HCT116 (cell line): ENCODE measurements around the gene C10orf62. TPM values are rescaled to one million over a fixed set of nuclear protein-coding genes. Genes with fewer than 3 reads are reported as not detected.

Source experiments
- ATAC-seq: fragments of 200-7000 bp; cut with Tn5 transposase; 2 replicates; pipeline ENCODE4 v1.9.1; 2020; ENCODE audit warnings: mild to moderate bottlenecking, moderate library complexity
- BruUV-seq: library from RNA; stranded (reverse); fragments of 400-500 nt; replicated peaks from 2 replicates; lab custom pipeline; 2021; lab: Mats Ljungman, UMichigan
- CTCF ChIA-PET: fragments of 300-600 bp; sonication (Branson Sonifier 250); formaldehyde crosslinking; loops from one replicate; lab custom pipeline; 2021; ENCODE audit warnings: antibody characterized with exemption; lab: Charles Lee
- POLR2A ChIA-PET: fragments of 300-600, 350-600 bp; sonication (Branson Sonifier 250); formaldehyde crosslinking; loops from one replicate; lab custom pipeline; 2021; ENCODE audit warnings: antibody characterized with exemption; lab: Charles Lee
- RAD21 ChIA-PET, 2 experiments: fragments of 300-600 bp; sonication (Branson Sonifier 250); formaldehyde crosslinking; loops; one replicate each; lab custom pipeline; 2023; ENCODE audit warnings: low total read pairs in 2 of 2; ENCODE audit not compliant: uncharacterized antibody in 2 of 2, unreplicated experiment in 2 of 2, low non-redundant PET in 1 of 2; lab: Charles Lee
- DNase-seq: peaks from one replicate; pipeline ENCODE4 v3.0.0-alpha.2; 2010; ENCODE audit warnings: low read depth, low spot score
- H2AFZ ChIP-seq: fragments of 200-600 bp; shearing (Covaris generic), sonication (generic); 2 replicates; pipeline ENCODE4 v1.6.1; 2017; ENCODE audit warnings: low read depth, mixed run types, mixed read lengths, antibody characterized with exemption, low read length; ENCODE audit not compliant: poor library complexity, severe bottlenecking
- H3K27ac ChIP-seq: 2 replicates; pipeline ENCODE4 v1.5.1; 2012; ENCODE audit warnings: low read depth, low read length
- H3K27me3 ChIP-seq: fragments of 200-600 bp; sonication (generic); 2 replicates; pipeline ENCODE4 v1.6.1; 2016; ENCODE audit warnings: mixed run types, low read length, mixed read lengths; ENCODE audit not compliant: insufficient read depth
- H3K36me3 ChIP-seq, 2 experiments: fragments of 200-500 bp in 1 of 2; fragments of 200-600 bp in 1 of 2; sonication (Bioruptor generic) in 1 of 2; sonication (generic) in 1 of 2; 2 replicates each; pipeline versions ENCODE4 v1.5.1 to v1.6.1; 2014 to 2016; ENCODE audit warnings: low read length in 2 of 2, inconsistent platforms in 1 of 2, mixed read lengths in 1 of 2, mixed run types in 1 of 2; ENCODE audit not compliant: insufficient read depth in 2 of 2, control insufficient read depth in 1 of 2
- H3K4me1 ChIP-seq, 2 experiments: fragments of 200-600 bp in 1 of 2; sonication (generic) in 1 of 2; 2 replicates each; pipeline versions ENCODE4 v1.5.1 to v1.6.1; 2012 to 2017; ENCODE audit warnings: low read length in 2 of 2, inconsistent platforms in 1 of 2, mild to moderate bottlenecking in 1 of 2, mixed read lengths in 1 of 2, mixed run types in 1 of 2, moderate library complexity in 1 of 2; ENCODE audit not compliant: insufficient read depth in 2 of 2, control insufficient read depth in 1 of 2
- H3K4me2 ChIP-seq: fragments of 200-600 bp; sonication (generic); 2 replicates; pipeline ENCODE4 v1.6.1; 2017; ENCODE audit warnings: mixed run types, low read length, mixed read lengths
- H3K4me3 ChIP-seq, 2 experiments: fragments of 200-600 bp in 1 of 2; sonication (generic) in 1 of 2; replicated peaks in 1 of 2; 2 replicates each; pipeline ENCODE4 v1.5.1; 2011 to 2016; ENCODE audit warnings: low read length in 2 of 2, control low read depth in 1 of 2, low read depth in 1 of 2, mild to moderate bottlenecking in 1 of 2, mixed read lengths in 1 of 2, mixed run types in 1 of 2
- H3K79me2 ChIP-seq: fragments of 200-600 bp; sonication (generic); 2 replicates; pipeline ENCODE4 v1.6.1; 2017; ENCODE audit warnings: mild to moderate bottlenecking, mixed run types, low read length, moderate library complexity, mixed read lengths; ENCODE audit not compliant: insufficient read depth
- H3K9ac ChIP-seq: fragments of 200-600 bp; sonication (generic); 2 replicates; pipeline ENCODE4 v1.6.1; 2016; ENCODE audit warnings: low read length, mixed read lengths
- H3K9me2 ChIP-seq: fragments of 200-600 bp; sonication (generic), shearing (Covaris generic); 2 replicates; pipeline ENCODE4 v1.6.1; 2017; ENCODE audit warnings: mixed run types, mild to moderate bottlenecking, moderate library complexity; ENCODE audit not compliant: insufficient read depth
- H3K9me3 ChIP-seq, 2 experiments: fragments of 200-500 bp in 1 of 2; fragments of 200-600 bp in 1 of 2; sonication (Bioruptor generic) in 1 of 2; sonication (generic) in 1 of 2; 2 replicates each; pipeline ENCODE4 v1.6.1; 2014 to 2017; ENCODE audit warnings: low read length in 2 of 2, mixed read lengths in 2 of 2, inconsistent platforms in 1 of 2, low read depth in 1 of 2, mild to moderate bottlenecking in 1 of 2, mixed run types in 1 of 2, moderate library complexity in 1 of 2; ENCODE audit not compliant: control insufficient read depth in 1 of 2, insufficient read depth in 1 of 2
- H4K20me1 ChIP-seq: fragments of 200-600 bp; sonication (generic), shearing (Covaris generic); 2 replicates; pipeline ENCODE4 v1.6.1; 2017; ENCODE audit warnings: mixed run types, mild to moderate bottlenecking, moderate library complexity; ENCODE audit not compliant: insufficient read depth
- POLR2AphosphoS5 ChIP-seq: IDR thresholded peaks from 2 replicates; pipeline ENCODE4 v1.6.1; 2011; ENCODE audit warnings: mild to moderate bottlenecking, low read depth, low read length, moderate library complexity
- ZFX ChIP-seq: fragments of 450-650 bp; IDR thresholded peaks from 2 replicates; pipeline ENCODE4 v1.6.1; 2017
- intact Hi-C: fragments of 100-400 bp; cut with micrococcal nuclease; formaldehyde crosslinking; loops from 2 replicates; pipeline ENCODE4 v1.10.0; 2022
- total RNA-seq: library from RNA; stranded (reverse); gene quantifications from one replicate; pipeline ENCODE4 v1.2.1, GENCODE V29; 2021; ENCODE audit not compliant: unreplicated experiment
- TF ChIP-seq, protein P1 (sequence below): IDR thresholded peaks from 2 replicates; pipeline ENCODE4 v1.6.1; 2012
- TF ChIP-seq, protein P2 (sequence below): IDR thresholded peaks from 2 replicates; pipeline ENCODE4 v1.6.1; 2011; ENCODE audit warnings: mild to moderate bottlenecking, low read length, moderate library complexity; ENCODE audit not compliant: insufficient replicate concordance; ENCODE audit errors: extremely low read depth

The C10orf62 gene
- total RNA-seq, 1 experiment from 2014 or later = 0.32 TPM

DNA sequence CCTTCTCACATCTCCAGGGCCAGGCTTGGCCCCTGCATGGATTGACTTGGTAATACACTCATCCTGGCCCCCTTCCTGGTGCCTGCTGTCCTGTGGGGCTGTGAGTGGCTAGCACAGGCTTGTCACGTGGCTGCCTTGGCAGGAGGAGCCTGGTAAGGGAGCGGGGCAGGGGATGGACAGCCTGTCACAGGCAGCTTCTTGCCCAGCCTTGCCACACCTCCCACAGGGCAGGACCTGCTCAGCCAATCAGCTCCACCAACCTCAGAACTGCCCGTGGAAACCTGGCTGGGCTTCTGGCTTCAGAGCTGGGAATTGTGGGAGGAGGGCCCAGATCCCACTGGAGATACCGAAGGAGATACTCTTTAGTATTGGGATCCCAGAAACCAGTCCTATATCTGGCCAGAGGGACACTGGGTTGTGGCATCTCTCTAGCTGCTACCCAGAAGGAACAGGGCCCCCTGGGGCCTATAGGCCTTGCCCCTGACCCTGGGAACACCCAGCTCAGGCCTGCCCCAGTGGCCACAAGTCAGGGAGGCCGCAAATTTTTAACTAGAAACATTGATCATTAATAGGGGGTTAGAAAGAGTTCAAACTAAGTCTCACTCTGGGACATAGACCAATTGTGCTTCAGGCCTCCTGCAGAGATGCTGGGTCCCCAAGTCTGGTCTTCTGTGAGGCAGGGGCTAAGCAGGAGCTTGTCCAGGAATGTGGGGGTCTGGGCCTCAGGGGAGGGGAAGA lies 5.3 kb upstream of the C10orf62 start, which contains the start of gene HOGA1:
Gene HOGA1 (plus strand): TSS at position 330 of the 738 bp plus-strand sequence. CDS start 315 bp downstream, at position 645.
- Histone ChIP-seq H3K4me1 (peaks cover 13 to 21% of the 10 kb centered on the region in 2 experiments), H3K4me3 (peak within 1 kb of the TSS in 1 of 2 experiments; percentile 23; a peak in 2 of 4 replicates), H3K27ac (peak within 1 kb of the TSS; percentile 27)
- CTCF ChIA-PET = interaction anchor here (1.0 to 2.5 kb wide), 4 partner anchors 12 to 30 kb away, joined by 5 to 13 read pairs (median 6); partner anchors contain the start of gene ANKRD2
- intact Hi-C loops = no loop called here
- POLR2A ChIA-PET = interaction anchor here (0.9 to 1.7 kb wide), 4 partner anchors 8 to 21 kb away, joined by 4 to 11 read pairs (median 5); no protein-coding TSS in a partner anchor
- DNase-seq = peak; percentile 84
- RAD21 ChIA-PET = no interaction called here
- TF ChIP-seq ZFX = peak; percentile 19; the same call in 1 of the 2 replicates
- TF ChIP-seq, protein P1, sequence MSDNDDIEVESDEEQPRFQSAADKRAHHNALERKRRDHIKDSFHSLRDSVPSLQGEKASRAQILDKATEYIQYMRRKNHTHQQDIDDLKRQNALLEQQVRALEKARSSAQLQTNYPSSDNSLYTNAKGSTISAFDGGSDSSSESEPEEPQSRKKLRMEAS = peak; percentile 47; the same call in 1 of the 2 replicates
- TF ChIP-seq, protein P2, sequence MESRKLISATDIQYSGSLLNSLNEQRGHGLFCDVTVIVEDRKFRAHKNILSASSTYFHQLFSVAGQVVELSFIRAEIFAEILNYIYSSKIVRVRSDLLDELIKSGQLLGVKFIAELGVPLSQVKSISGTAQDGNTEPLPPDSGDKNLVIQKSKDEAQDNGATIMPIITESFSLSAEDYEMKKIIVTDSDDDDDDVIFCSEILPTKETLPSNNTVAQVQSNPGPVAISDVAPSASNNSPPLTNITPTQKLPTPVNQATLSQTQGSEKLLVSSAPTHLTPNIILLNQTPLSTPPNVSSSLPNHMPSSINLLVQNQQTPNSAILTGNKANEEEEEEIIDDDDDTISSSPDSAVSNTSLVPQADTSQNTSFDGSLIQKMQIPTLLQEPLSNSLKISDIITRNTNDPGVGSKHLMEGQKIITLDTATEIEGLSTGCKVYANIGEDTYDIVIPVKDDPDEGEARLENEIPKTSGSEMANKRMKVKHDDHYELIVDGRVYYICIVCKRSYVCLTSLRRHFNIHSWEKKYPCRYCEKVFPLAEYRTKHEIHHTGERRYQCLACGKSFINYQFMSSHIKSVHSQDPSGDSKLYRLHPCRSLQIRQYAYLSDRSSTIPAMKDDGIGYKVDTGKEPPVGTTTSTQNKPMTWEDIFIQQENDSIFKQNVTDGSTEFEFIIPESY = no peak
- peak; percentile 61 for TF ChIP-seq POLR2AphosphoS5
- TF ChIP-seq, all 23 proteins: peak for 3
- Histone ChIP-seq H3K27me3 (no peaks in the 10 kb centered on the region), H3K9ac (peak within 1 kb of the TSS; percentile 25; the same call in 1 of the 2 replicates), H3K9me3 (no peaks in the 10 kb centered on the region), H4K20me1 (no peaks in the 10 kb centered on the region), H3K79me2 (no peaks in the 10 kb centered on the region), H3K9me2 (no peaks in the 10 kb centered on the region), H2AFZ (no peak within 1 kb of the TSS), H3K4me2 (peak within 1 kb of the TSS; percentile 54), H3K36me3 (no peaks in the 10 kb centered on the region)
- ATAC-seq = peak; percentile 100
- BruUV-seq = TSS peak; percentile 75
